Effector memory CD4-positive, alpha-beta T cell (primary cell): ENCODE results near the gene KCTD21.
"Not testable (repeated sequence)": the region's sequence is repeated elsewhere in the genome, so short reads cannot be mapped to it uniquely, and the experiment has no call there.

Experiments
- DNase-seq, 3 donors: peaks; one replicate each; pipeline ENCODE4 v3.0.0-alpha.2; 2020
- H3K27ac ChIP-seq: 2 replicates; pipeline ENCODE4 v1.7.0; 2013; ENCODE audit warnings: mild to moderate bottlenecking, low read length, moderate library complexity; ENCODE audit not compliant: insufficient read depth, poor library complexity, severe bottlenecking
- H3K27me3 ChIP-seq: replicated peaks from 2 replicates; pipeline ENCODE4 v1.7.0; 2013; ENCODE audit warnings: mild to moderate bottlenecking, low read length; ENCODE audit not compliant: insufficient read depth, control insufficient read depth, poor library complexity, severe bottlenecking
- H3K36me3 ChIP-seq: 2 replicates; pipeline ENCODE4 v1.7.0; 2013; ENCODE audit warnings: mild to moderate bottlenecking, low read length, moderate library complexity; ENCODE audit not compliant: control insufficient read depth, insufficient read depth
- H3K4me1 ChIP-seq: 2 replicates; pipeline ENCODE4 v1.7.0; 2013; ENCODE audit warnings: low read length, mild to moderate bottlenecking; ENCODE audit not compliant: control insufficient read depth, insufficient read depth, poor library complexity, severe bottlenecking
- H3K4me3 ChIP-seq: 2 replicates; pipeline ENCODE4 v1.7.0; 2013; ENCODE audit warnings: low read length, low read depth, mild to moderate bottlenecking; ENCODE audit not compliant: insufficient read depth, poor library complexity, severe bottlenecking
- H3K9me3 ChIP-seq: 2 replicates; pipeline ENCODE4 v1.7.0; 2013; ENCODE audit warnings: mild to moderate bottlenecking, low read length, moderate library complexity; ENCODE audit not compliant: control insufficient read depth

KCTD21 gene

DNA sequence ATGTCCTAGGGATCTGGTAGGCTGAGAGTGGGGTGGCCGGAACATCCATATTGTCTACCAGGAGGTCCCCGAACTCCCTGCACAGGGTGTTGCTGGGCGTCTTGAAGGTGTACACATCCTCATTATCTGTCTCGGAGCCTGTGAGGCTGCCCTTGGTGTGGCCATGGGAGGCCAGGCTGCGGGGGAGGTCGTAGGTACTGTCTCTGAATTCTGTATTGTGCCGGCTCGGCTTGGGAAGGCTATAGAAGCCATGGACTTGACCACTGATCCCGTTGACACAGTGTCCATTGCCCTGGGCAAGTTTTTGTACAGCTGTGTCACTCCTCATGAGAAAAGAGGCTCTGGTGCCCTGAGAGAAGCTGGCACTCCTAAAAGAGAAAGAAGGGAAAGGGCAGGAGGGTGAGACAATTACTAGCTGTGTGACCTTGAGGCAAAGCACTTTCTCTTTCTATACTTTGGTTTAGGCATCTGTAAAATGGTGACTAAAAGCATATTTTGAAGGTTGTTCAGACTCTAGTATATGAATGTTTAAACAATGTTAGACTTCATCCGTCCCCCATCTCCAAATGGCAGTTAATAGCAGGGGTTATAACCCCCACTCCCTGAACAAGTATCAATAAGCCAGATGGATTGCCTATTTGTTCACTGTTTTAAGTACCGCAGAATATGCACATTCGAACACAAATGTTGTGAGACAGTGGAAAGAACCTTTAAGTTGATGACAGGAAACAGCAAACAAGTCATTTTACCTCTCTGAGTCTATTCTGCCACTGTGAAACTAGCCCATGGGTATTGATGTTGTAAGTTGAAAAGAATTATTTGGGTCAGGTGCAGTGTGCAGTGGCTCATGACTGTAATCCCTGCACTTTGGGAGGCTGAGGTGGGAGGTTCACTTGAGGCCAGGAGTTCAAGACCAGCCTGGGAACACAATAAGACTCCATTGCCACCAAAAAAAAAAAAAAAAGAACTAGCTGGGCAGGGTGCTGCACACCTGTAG lies 38.6 kb upstream of the KCTD21 start:
- no peak overlapping the region for H3K4me3 ChIP-seq
- DNase-seq, result no peak
- no peaks in the 10 kb centered on the region for H3K4me1 ChIP-seq
- no peaks in the 10 kb centered on the region for H3K36me3 ChIP-seq
- H3K27ac ChIP-seq, result no peak overlapping the region
- H3K27me3 ChIP-seq, result no peaks in the 10 kb centered on the region
- H3K9me3 ChIP-seq, result no peaks in the 10 kb centered on the region

DNA sequence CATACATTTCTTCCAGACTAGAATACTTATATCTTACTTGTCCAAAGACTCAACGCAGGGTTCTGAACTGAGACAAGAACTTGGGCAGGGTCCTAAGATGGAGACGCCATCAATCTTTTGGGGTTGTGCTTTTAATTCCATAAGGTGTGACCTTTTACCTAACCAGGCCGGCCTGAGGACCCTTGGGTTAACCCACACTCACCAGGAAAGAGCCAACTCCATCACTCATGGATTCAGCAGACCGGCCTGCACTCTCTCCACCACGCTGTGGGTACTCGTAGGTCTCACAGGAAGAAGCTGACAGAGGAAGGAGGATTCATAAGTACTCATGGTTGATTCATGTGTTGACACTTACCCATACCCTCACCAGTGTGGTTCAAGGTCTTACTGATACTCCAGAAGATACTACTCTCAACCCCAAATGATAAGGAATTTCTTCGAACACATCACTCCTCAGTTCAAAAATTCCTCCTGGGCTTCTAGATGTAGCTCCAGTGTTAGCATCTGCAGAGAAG lies 36.5 kb upstream of the KCTD21 start:
- Histone ChIP-seq H3K27me3 (no peaks in the 10 kb centered on the region), H3K36me3 (no peaks in the 10 kb centered on the region), H3K27ac (no peak overlapping the region), H3K9me3 (no peaks in the 10 kb centered on the region), H3K4me3 (no peak overlapping the region), H3K4me1 (no peaks in the 10 kb centered on the region)
- DNase-seq, result no peak

DNA sequence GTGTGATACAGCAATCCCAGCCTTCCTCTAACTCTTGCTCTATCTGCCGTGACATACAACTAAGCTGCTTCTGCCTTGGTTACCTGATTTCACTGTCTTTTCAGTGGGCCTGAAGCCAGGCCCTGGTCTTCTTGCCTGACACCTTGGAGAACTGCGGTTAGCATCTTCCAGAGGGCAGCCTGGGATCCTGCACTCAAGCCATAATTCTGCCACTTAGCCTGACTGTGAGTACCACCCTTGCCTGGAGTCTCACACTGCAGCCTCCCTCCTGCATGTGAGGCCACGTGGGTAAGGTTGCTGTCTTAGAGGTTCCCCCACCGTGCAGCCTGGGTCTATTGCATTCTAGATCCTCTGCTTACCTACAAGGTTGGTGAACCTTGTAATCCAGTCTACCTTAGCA lies 36.1 kb upstream of the KCTD21 start:
- Histone ChIP-seq H3K27me3 (no peaks in the 10 kb centered on the region), H3K9me3 (no peaks in the 10 kb centered on the region), H3K36me3 (no peaks in the 10 kb centered on the region), H3K4me3 (no peak overlapping the region), H3K27ac (no peak overlapping the region), H3K4me1 (no peaks in the 10 kb centered on the region)
- no peak for DNase-seq

DNA sequence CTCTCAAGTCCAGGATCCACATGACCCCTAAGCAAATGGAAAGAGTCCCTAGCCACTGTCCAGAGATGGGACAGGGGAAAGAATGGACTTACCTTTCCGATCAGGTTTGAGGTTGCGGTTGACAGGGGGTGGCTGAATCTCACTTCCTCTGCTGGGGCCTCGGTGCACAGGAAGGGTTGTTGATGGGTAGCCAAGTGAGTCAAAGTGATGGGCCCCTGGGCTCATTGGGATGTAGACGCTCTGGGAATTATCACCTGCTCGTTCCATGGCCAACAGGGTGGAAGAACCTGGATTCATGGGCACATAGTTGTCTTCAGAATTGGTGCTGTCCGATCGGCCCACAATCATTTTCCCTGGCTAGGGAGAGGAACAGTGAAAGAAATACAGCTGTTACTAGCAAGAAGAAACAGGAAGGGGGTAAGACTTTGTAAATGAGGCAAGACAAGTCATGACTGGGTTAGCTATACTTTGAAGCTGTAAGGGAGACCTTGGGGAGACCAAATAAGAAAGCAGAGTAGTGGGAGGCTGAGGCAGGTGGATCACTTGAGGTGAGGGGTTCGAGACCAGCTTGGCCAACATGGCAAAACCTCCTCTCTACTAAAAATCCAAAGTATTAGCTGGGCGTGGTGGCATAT lies 35.0 kb upstream of the KCTD21 start:
- peaks cover 4% of the 10 kb centered on the region for H3K36me3 ChIP-seq
- no peak for DNase-seq
- H3K27me3 ChIP-seq, result no peaks in the 10 kb centered on the region
- no peaks in the 10 kb centered on the region for H3K9me3 ChIP-seq
- H3K27ac ChIP-seq, result no peak overlapping the region
- H3K4me3 ChIP-seq, result no peak overlapping the region
- H3K4me1 ChIP-seq, result no peaks in the 10 kb centered on the region

DNA sequence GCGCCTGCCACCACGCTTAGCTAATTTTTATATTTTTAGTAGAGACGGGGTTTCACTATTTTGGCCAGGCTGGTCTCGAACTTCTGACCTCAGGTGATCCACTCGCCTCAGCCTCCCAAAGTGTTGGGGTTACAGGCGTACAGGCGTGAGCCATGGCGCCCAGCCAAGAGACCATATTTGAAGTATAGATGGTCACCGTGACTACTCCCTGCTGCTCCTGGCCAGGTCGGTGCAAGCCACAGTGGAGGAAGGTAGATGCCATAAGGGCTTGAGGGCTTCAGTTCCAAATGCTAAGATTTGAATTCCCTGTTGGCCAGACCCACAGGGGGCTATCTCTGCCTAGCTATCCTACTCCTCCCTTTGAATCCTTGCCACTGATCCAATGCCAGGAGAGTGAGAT lies 34.3 kb upstream of the KCTD21 start:
- H3K36me3 ChIP-seq, H3K4me1 ChIP-seq, H3K27me3 ChIP-seq, H3K9me3 ChIP-seq, H3K27ac ChIP-seq, DNase-seq, H3K4me3 ChIP-seq: not testable (repeated sequence)

DNA sequence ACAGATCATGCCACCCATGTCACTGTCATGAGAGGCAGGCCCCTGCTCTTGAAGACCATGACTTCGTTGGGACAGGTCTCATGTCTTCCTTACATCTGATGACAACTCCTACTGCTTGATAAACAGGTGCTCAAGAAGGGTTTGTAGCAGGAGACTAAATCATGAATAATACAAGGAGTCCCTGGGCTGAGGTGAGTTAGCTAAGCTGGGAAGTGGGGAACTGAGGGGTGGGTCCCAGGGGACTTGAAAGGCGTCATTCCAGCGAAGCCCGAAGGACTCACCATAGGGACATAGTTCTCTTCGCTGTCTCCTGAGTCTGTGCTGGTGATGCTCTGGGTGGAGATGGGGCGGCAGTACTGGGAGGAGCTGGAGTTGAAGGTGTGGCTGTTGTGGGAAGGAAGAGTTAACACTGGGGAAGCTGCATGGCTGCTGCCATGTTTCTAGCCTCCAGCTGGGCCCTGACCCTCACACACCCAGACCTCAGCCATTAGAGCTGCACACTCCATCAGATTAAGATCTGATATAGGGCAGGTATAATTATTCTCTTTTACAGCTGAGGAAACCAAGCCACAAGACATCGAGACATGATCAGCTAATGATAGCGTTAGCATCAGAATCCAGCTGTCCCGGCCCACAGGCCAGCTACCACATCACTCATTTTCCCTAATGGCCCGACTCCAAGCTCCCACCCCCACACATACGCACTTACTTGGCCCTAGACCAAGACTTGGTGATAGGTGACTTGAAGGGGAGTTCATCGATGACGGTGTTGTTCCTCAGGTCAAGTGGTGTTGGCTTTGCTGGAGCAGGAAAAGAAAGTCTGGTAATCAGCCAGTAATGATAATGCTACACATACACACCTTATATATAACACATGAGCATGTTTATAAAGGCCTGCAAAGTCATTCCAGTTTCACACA lies 33.2 kb upstream of the KCTD21 start:
- Histone ChIP-seq H3K27me3 (no peaks in the 10 kb centered on the region), H3K9me3 (no peaks in the 10 kb centered on the region), H3K27ac (no peak overlapping the region), H3K4me1 (no peaks in the 10 kb centered on the region), H3K36me3 (peaks cover 4% of the 10 kb centered on the region), H3K4me3 (no peak overlapping the region)
- no peak for DNase-seq

DNA sequence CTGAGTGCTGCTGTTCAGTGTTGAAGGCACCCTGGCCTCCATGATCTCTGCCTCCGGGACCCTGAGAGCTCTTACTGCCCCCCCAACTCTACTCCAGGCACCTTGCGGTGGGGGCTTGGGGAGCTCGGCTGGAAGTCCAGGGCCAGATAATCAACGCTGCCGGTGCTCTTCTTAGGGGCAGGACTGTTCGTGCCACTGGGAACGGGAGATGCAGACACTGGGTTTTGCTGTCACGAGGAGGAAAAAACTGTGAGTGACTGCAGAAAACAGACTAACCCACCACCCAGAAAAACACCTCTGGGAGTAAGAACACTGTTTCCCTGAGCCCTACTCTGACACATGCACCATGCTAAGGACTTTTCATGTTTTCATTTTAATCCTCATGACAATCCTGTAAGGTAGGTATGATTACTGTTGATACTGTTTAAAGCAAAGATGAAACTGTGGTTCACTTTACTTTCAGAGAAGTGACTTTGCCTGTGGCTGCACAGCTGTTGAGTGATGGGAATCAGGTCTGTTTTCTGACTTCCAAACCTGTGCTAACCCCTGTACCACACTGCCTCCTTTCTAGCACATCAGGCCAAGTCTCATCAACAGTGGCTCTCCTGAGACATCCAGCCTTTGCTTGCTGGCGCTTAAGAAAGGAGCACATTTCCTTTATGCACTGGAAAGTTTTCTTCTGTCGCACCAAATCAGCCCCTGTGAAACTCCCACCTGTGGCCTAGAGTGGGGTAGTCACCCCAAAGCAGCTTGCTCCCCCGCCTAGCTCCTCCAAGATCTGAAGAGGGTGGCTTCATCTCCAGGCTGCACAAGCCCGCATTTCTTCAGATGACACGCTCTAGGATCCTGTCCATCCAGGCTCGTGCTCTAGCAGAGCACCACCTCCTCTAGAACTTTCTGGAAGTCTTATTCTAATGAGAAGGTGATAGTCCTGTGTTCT lies 32.1 kb upstream of the KCTD21 start:
- Histone ChIP-seq H3K4me1 (no peaks in the 10 kb centered on the region), H3K27ac (no peak overlapping the region), H3K36me3 (peaks cover 4% of the 10 kb centered on the region), H3K4me3 (no peak overlapping the region), H3K27me3 (no peaks in the 10 kb centered on the region), H3K9me3 (no peaks in the 10 kb centered on the region)
- no peak for DNase-seq

DNA sequence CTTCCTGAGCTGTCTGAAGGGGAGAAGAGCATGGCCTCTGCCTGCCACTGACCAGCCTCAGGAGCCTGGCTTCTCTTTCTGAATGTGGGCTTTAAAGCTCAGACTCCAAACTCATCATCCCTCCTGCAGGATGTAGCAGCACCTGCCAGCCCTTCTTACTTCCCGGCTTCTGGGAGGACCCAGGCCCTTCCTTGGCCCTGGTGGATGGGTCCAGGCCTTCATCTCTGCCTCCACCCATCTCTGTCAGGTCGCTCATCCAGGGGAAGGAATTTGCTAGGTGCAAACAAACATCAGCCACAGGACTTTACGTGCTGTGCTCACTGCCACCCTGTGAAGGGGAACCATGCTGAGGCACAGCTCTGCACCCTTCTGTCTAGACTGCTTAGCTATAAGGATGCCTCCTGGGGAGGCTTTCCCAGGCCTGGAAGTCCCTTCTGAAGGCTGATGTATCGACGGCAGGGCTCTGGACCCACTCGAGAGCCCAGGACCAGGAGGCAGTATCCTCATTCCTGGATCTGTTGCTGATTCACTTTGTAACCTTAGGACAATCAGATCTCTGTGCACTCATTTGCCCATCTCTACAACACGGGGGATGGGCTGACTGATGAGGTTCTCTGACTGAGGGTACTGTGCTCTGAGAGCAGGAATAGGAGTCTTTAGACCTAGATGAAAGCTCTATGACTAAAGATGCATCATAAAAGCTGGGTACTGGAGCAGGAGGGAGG lies 31.2 kb upstream of the KCTD21 start:
- no peak overlapping the region for H3K27ac ChIP-seq
- no peaks in the 10 kb centered on the region for H3K27me3 ChIP-seq
- no peaks in the 10 kb centered on the region for H3K4me1 ChIP-seq
- no peak for DNase-seq
- no peaks in the 10 kb centered on the region for H3K9me3 ChIP-seq
- H3K4me3 ChIP-seq, result no peak overlapping the region
- peaks cover 10% of the 10 kb centered on the region for H3K36me3 ChIP-seq
